Upper lobe of left lung (tissue), 4 donors: ENCODE results near the gene HPN.

Source experiments
- CTCF ChIP-seq, 6 experiments: fragments of 450-650 bp in 4 of 6; fragments of 200-600 bp in 2 of 6; sonication (generic) in 2 of 6; IDR thresholded peaks; one replicate each; pipeline ENCODE4 v1.5.1; 2016 to 2019; ENCODE audit warnings: antibody characterized with exemption in 6 of 6
- EP300 ChIP-seq, 4 donors: sonication (generic); formaldehyde crosslinking; IDR thresholded peaks; one replicate each; pipeline ENCODE4 v1.5.1; 2017; ENCODE audit warnings: antibody characterized with exemption in 4 of 4, control low read depth in 2 of 4
- POLR2A ChIP-seq, 4 donors: fragments of 450-650 bp; IDR thresholded peaks; one replicate each; pipeline ENCODE4 v1.5.1; 2016 to 2017; ENCODE audit warnings: antibody characterized with exemption in 4 of 4, mild to moderate bottlenecking in 2 of 4

- no peak for TF ChIP-seq POLR2A (IDR thresholded peaks at IDR 0.05)
- no peak for TF ChIP-seq CTCF (IDR thresholded peaks at IDR 0.05)
- no peak for TF ChIP-seq EP300 (IDR thresholded peaks at IDR 0.05)
Measured at GRCh38 chr19:35112995-35113688, 71.6 kb downstream of the HPN start.
